Measurements from ENCODE around the gene EPC1.

GRCh38 chr10:32237644-32238345 lies 109.2 kb downstream of the EPC1 start:
- no peak for TF ChIP-seq CTCF (IDR thresholded peaks at IDR 0.05; ENCODE audit: insufficient read depth, low read depth, low read length)
- TF ChIP-seq EZH2 (IDR thresholded peaks at IDR 0.05; ENCODE audit: insufficient read depth, low read length) = no peak
